KMS-11 (cell line): ENCODE data around the gene ZNF423.

ENCODE experiments used
- H2AFZ ChIP-seq: fragments of 200-600 bp; sonication (generic); 2 replicates; pipeline ENCODE4 v1.6.1; 2016; ENCODE audit warnings: antibody characterized with exemption, mixed run types, low read depth
- H3K27ac ChIP-seq: fragments of 200-600 bp; sonication (generic); 2 replicates; pipeline ENCODE4 v1.6.1; 2016; ENCODE audit warnings: mild to moderate bottlenecking, mixed run types
- H3K27me3 ChIP-seq: fragments of 200-600 bp; sonication (generic); 2 replicates; pipeline ENCODE4 v1.6.1; 2017; ENCODE audit warnings: mild to moderate bottlenecking, low read depth, mixed run types, moderate library complexity; ENCODE audit not compliant: insufficient read depth
- H3K36me3 ChIP-seq: fragments of 200-600 bp; sonication (generic); 2 replicates; pipeline ENCODE4 v1.6.1; 2017; ENCODE audit warnings: mild to moderate bottlenecking, mixed run types; ENCODE audit not compliant: insufficient read depth
- H3K4me1 ChIP-seq: fragments of 200-600 bp; sonication (generic); 2 replicates; pipeline ENCODE4 v1.6.1; 2016; ENCODE audit warnings: mild to moderate bottlenecking, low read depth, mixed run types; ENCODE audit not compliant: poor library complexity, severe bottlenecking
- H3K4me2 ChIP-seq: fragments of 200-600 bp; sonication (generic); 2 replicates; pipeline ENCODE4 v1.7.0; 2016; ENCODE audit warnings: mild to moderate bottlenecking, mixed run types
- H3K4me3 ChIP-seq: fragments of 200-600 bp; sonication (generic); IDR thresholded peaks from 2 replicates; pipeline ENCODE4 v1.6.1; 2017; ENCODE audit warnings: low read depth, low read length, mixed read lengths; ENCODE audit not compliant: insufficient read depth
- H3K79me2 ChIP-seq: fragments of 200-600 bp; sonication (generic); 2 replicates; pipeline ENCODE4 v1.6.1; 2016; ENCODE audit warnings: low read depth, mixed run types; ENCODE audit not compliant: insufficient read depth
- H3K9ac ChIP-seq: fragments of 200-600 bp; sonication (generic); 2 replicates; pipeline ENCODE4 v1.6.1; 2016; ENCODE audit warnings: mild to moderate bottlenecking, mixed run types
- H4K20me1 ChIP-seq: fragments of 200-600 bp; sonication (generic); 2 replicates; pipeline ENCODE4 v1.6.1; 2016; ENCODE audit warnings: mild to moderate bottlenecking, mixed run types; ENCODE audit not compliant: insufficient read depth
- CTCF ChIP-seq: fragments of 200-600 bp; sonication (generic); conservative IDR thresholded peaks from 2 replicates; pipeline ENCODE4 v1.6.1; 2017; ENCODE audit warnings: low read depth, mild to moderate bottlenecking, antibody characterized with exemption, low read length, moderate library complexity, mixed read lengths

The ZNF423 gene

GRCh38 chr16:49473773-49474172 is 382.1 kb downstream of the ZNF423 start:
- no peak overlapping the region for H3K9ac ChIP-seq
- H3K4me3 ChIP-seq = no peak overlapping the region
- no peak overlapping the region for H3K27ac ChIP-seq
- no peak for TF ChIP-seq CTCF
- H3K27me3 ChIP-seq = no peaks in the 10 kb centered on the region
- H3K36me3 ChIP-seq = no peaks in the 10 kb centered on the region
- no peaks in the 10 kb centered on the region for H3K79me2 ChIP-seq
- H3K4me2 ChIP-seq = no peak overlapping the region
- H4K20me1 ChIP-seq = no peaks in the 10 kb centered on the region
- H3K4me1 ChIP-seq = peaks cover 3% of the 10 kb centered on the region
- H2AFZ ChIP-seq = no peak overlapping the region

GRCh38 chr16:49473131-49473530 is 382.8 kb downstream of the ZNF423 start:
- H2AFZ ChIP-seq = no peak overlapping the region
- H4K20me1 ChIP-seq = no peaks in the 10 kb centered on the region
- H3K79me2 ChIP-seq = no peaks in the 10 kb centered on the region
- H3K36me3 ChIP-seq = no peaks in the 10 kb centered on the region
- H3K4me3 ChIP-seq = no peak overlapping the region
- no peak overlapping the region for H3K9ac ChIP-seq
- no peak overlapping the region for H3K4me2 ChIP-seq
- no peak for TF ChIP-seq CTCF
- H3K4me1 ChIP-seq = no peaks in the 10 kb centered on the region
- no peaks in the 10 kb centered on the region for H3K27me3 ChIP-seq
- no peak overlapping the region for H3K27ac ChIP-seq

- Histone ChIP-seq H3K27ac (no peak overlapping the region), H3K4me2 (no peak overlapping the region), H4K20me1 (no peaks in the 10 kb centered on the region), H3K9ac (no peak overlapping the region), H3K4me1 (no peaks in the 10 kb centered on the region), H3K4me3 (no peak overlapping the region), H3K79me2 (no peaks in the 10 kb centered on the region), H3K27me3 (no peaks in the 10 kb centered on the region), H3K36me3 (no peaks in the 10 kb centered on the region), H2AFZ (no peak overlapping the region)
- TF ChIP-seq CTCF = no peak
Observed at GRCh38 chr16:49472598-49472997, 383.3 kb downstream of the ZNF423 start.

- Histone ChIP-seq H4K20me1 (no peaks in the 10 kb centered on the region), H3K9ac (no peak overlapping the region), H3K4me1 (no peaks in the 10 kb centered on the region), H3K79me2 (no peaks in the 10 kb centered on the region), H3K4me2 (no peak overlapping the region), H3K27me3 (no peaks in the 10 kb centered on the region), H3K36me3 (no peaks in the 10 kb centered on the region), H3K27ac (no peak overlapping the region), H3K4me3 (no peak overlapping the region), H2AFZ (no peak overlapping the region)
- no peak for TF ChIP-seq CTCF
Observed at GRCh38 chr16:49471038-49471727, 384.7 kb downstream of the ZNF423 start.
